Ovary (tissue), 9 donors: ENCODE data around the gene FSTL1. TPM values are rescaled to one million over a fixed set of nuclear protein-coding genes. Genes with fewer than 3 reads are reported as not detected.

Experiments used
- DNase-seq, 5 donors: peaks; one replicate each; pipeline ENCODE4 v3.0.0-alpha.2; 2019 to 2020
- H3K27ac ChIP-seq, 2 donors: fragments of 200-600 bp; one replicate each; pipeline versions ENCODE4 v1.5.1 to v1.8.0; 2019 to 2022
- H3K27me3 ChIP-seq: fragments of 200-600 bp; one replicate; pipeline ENCODE4 v1.8.0; 2022
- H3K36me3 ChIP-seq: fragments of 200-600 bp; sonication (generic); one replicate; pipeline ENCODE4 v1.5.1; 2019
- H3K4me1 ChIP-seq: one replicate; pipeline ENCODE4 v1.8.1; 2013; ENCODE audit warnings: mild to moderate bottlenecking, moderate library complexity; ENCODE audit not compliant: insufficient read depth
- H3K4me3 ChIP-seq: fragments of 200-600 bp; sonication (generic); one replicate; pipeline ENCODE4 v1.5.1; 2017
- H3K9me3 ChIP-seq, 2 donors: fragments of 200-600 bp in 1 of 2; sonication (generic) in 1 of 2; one replicate each; pipeline versions ENCODE4 v1.5.1 to v1.8.1; 2013 to 2019; ENCODE audit warnings: mild to moderate bottlenecking in 1 of 2, moderate library complexity in 1 of 2
- CTCF ChIP-seq, 3 donors: fragments of 450-650 bp in 2 of 3; fragments of 200-600 bp in 1 of 3; IDR thresholded peaks; one replicate each; pipeline versions ENCODE4 v1.5.1 to v1.8.0; 2016 to 2022; ENCODE audit warnings: antibody characterized with exemption in 3 of 3, mild to moderate bottlenecking in 1 of 3
- EP300 ChIP-seq: sonication (generic); formaldehyde crosslinking; IDR thresholded peaks from one replicate; pipeline ENCODE4 v1.6.1; 2017; ENCODE audit warnings: antibody characterized with exemption
- POLR2A ChIP-seq: fragments of 450-650 bp; IDR thresholded peaks from one replicate; pipeline ENCODE4 v1.6.1; 2017; ENCODE audit warnings: antibody characterized with exemption, mild to moderate bottlenecking, moderate library complexity
- WGBS, 3 donors: extraction: QIAGEN DNeasy Blood & Tissue Kit in 1 of 3; methylation state at CpG; one replicate each; pipeline versions ENCODE4 v1.1.5 to v1.1.7; 2013 to 2017; 5-methylcytosine and 5-hydroxymethylcytosine counted together
- intact Hi-C, 4 donors: fragments of 100-400 bp; cut with DNase I; formaldehyde crosslinking; loops; one replicate each; pipeline versions ENCODE4 v1.11.0 to v1.15.1; 2022 to 2023
- polyA plus RNA-seq, 2 donors: library from polyadenylated mRNA; stranded (reverse); fragments of 200-250 nt in 1 of 2; fragments of 350-450 nt in 1 of 2; fragmentation: Illumina TruSeq in 1 of 2; extraction: RNeasy Lipid Tissue Mini Kit (QIAGEN cat#74804) in 1 of 2; gene quantifications; one replicate each; pipeline ENCODE4 v1.2.3, GENCODE V29; 2013 to 2014
- total RNA-seq, 7 donors: library from RNA; depleted of rRNA in 2 of 7; stranded (reverse); fragments of >200 nt in 2 of 7; fragmentation: NEBNext Ultra II Directional in 3 of 7; extraction: Animal tissue kit (Norgen Biotek cat#: 25700) in 3 of 7; gene quantifications; one replicate each; pipeline versions ENCODE4 v1.1.0 to v1.2.4, GENCODE V29; 2016 to 2023
- donor health status: DM: no; HTN: no; CAD: no; lungs with moderate emphysema.
- donor health status: DM: no; HTN: no; CAD: no.
- donor health status: Bipolar disorder and iron deficiency.
- donor health status: DM: yes; HTN: yes; CAD: no.
- donor health status: DM: no; HTN: no; CAD: no.
- donor health status: DM: yes; HTN: yes; CAD: no.

Gene FSTL1
- total and polyA plus RNA-seq, 9 donors, result 98.0 to 357 (median 204) TPM

- H3K9me3 ChIP-seq, result no peaks in the 10 kb centered on the region
- H3K4me1 ChIP-seq, result peaks cover 5% of the 10 kb centered on the region
- no peak for TF ChIP-seq EP300
- no peak for TF ChIP-seq CTCF (IDR thresholded peaks at IDR 0.05)
- no peak for TF ChIP-seq POLR2A
- H3K36me3 ChIP-seq, result no peaks in the 10 kb centered on the region
- no peak overlapping the region for H3K27ac ChIP-seq
- DNase-seq, result no peak
- no peak overlapping the region for H3K4me3 ChIP-seq
- no peaks in the 10 kb centered on the region for H3K27me3 ChIP-seq
- 34 to 56% (median 44%) methylated on average over 4 of the region's 4 CpGs for WGBS, 3 donors
- intact Hi-C loops, result no loop called here
Observed at GRCh38 chr3:120462409-120462959, 11.7 kb upstream of the FSTL1 start.

DNA sequence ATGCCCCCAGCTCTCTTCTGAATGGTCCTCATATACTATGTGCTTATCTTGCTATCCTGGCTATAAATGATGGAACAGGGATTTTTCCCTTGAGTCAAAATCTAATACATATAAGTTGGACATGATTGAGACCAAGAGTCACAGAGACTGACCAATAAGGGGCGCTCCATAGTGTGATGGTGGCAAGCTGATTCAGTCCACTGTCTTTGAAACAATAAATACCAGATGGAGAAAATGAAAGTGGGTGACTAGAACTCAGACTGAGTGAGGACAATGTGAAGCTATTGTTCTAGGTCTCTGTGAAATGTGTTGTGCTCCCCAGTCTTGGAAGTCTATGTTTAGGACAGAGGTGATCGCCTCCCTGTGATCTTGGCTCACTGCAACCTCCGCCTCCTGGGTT is 10.6 kb upstream of the FSTL1 start:
- Histone ChIP-seq H3K27ac (no peak overlapping the region), H3K36me3 (no peaks in the 10 kb centered on the region), H3K9me3 (no peaks in the 10 kb centered on the region), H3K4me1 (peaks cover 5% of the 10 kb centered on the region), H3K4me3 (no peak overlapping the region), H3K27me3 (no peaks in the 10 kb centered on the region)
- DNase-seq, result no peak
- TF ChIP-seq EP300, result no peak
- no peak for TF ChIP-seq POLR2A
- no peak for TF ChIP-seq CTCF (IDR thresholded peaks at IDR 0.05)
- intact Hi-C loops, result no loop called here
- 75 to 85% (median 84%) methylated on average over 3 of the region's 3 CpGs for WGBS, 3 donors

- Histone ChIP-seq H3K9me3 (no peaks in the 10 kb centered on the region), H3K4me1 (peaks cover 5% of the 10 kb centered on the region), H3K4me3 (no peak overlapping the region), H3K36me3 (no peaks in the 10 kb centered on the region), H3K27me3 (no peaks in the 10 kb centered on the region), H3K27ac (no peak overlapping the region)
- intact Hi-C loops, result no loop called here
- 67 to 78% (median 77%) methylated on average over 9 of the region's 9 CpGs for WGBS, 3 donors
- DNase-seq, result no peak
- no peak for TF ChIP-seq POLR2A
Observed at GRCh38 chr3:120460862-120461261, 10.1 kb upstream of the FSTL1 start.

DNA sequence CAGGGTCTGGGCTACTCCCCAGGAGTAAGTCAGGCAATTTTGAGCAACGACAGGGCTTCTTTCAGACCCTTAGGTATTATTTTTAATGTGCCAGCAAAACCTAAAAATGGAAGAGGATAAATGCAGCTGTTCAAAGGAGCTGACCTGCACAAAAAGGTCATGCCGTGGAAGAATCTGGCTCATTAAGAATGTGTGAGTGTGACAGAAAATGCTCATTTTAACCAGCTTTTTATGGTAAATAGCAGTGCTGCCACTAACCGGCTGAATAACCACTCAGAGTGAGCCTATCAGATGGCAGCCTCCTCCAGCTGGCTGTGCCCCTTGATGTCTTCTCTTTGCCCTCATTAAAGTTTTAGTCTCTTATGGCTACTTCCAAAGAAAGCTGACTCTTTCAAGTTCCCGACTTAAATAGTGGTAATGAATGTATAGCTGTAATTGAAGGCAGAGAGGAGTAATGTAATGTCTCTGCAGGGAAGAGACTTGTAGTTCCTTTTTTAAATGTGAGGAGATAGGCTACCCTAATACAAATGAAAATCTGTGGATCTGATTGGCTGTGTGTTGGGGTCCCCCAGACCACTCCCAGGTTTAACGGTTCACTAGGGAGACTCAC is 9.5 kb upstream of the FSTL1 start:
- DNase-seq, result no peak
- TF ChIP-seq CTCF (IDR thresholded peaks at IDR 0.05), result no peak
- TF ChIP-seq POLR2A, result no peak
- no peak for TF ChIP-seq EP300
- intact Hi-C loops, result no loop called here

GRCh38 chr3:120459196-120459595 is 8.4 kb upstream of the FSTL1 start:
- no peaks in the 10 kb centered on the region for H3K9me3 ChIP-seq
- TF ChIP-seq CTCF (IDR thresholded peaks at IDR 0.05), result no peak
- no peak for TF ChIP-seq EP300
- no peak for TF ChIP-seq POLR2A
- H3K27ac ChIP-seq, result no peak overlapping the region
- no peaks in the 10 kb centered on the region for H3K27me3 ChIP-seq
- intact Hi-C loops, result no loop called here
- no peaks in the 10 kb centered on the region for H3K36me3 ChIP-seq
- peaks cover 5% of the 10 kb centered on the region for H3K4me1 ChIP-seq
- WGBS, 3 donors, result 83 to 100% (median 86%) methylated on average over 3 of the region's 3 CpGs
- no peak overlapping the region for H3K4me3 ChIP-seq
- DNase-seq, result no peak

More for the DNA sequence above, 9.5 kb upstream of the FSTL1 start:
- WGBS, 3 donors, result 41 to 61% (median 56%) methylated on average over 5 of the region's 5 CpGs
- Histone ChIP-seq H3K4me3 (no peak overlapping the region), H3K27me3 (no peaks in the 10 kb centered on the region), H3K36me3 (no peaks in the 10 kb centered on the region), H3K27ac (no peak overlapping the region), H3K4me1 (peaks cover 5% of the 10 kb centered on the region), H3K9me3 (no peaks in the 10 kb centered on the region)
